ENCODE results near the gene TANGO6. TPM values are rescaled to one million over a fixed set of nuclear protein-coding genes. Genes with fewer than 3 reads are reported as not detected.
A peak's percentile ranks its signal among the peaks of the same experiment; 100 is the strongest.

Gene TANGO6
- total RNA-seq, 2 experiments from 2014 or later: 22.7 to 22.8 TPM

- no TSS peak for BruUV-seq (replicated peaks)
- POLR2A ChIA-PET: interaction anchor here (0.5 to 1.0 kb wide), 2 partner anchors 28 to 323 kb away, joined by 3 to 5 read pairs; no protein-coding TSS in a partner anchor
Measured at GRCh38 chr16:68800257-68800875, 43.0 kb upstream of the TANGO6 start.

GRCh38 chr16:68802190-68802589 lies 41.1 kb upstream of the TANGO6 start:
- no TSS peak for BruUV-seq (replicated peaks)

More at GRCh38 chr16:68800257-68800875, 43.0 kb upstream of the TANGO6 start:
- no peaks in the 10 kb centered on the region for H4K20me1 ChIP-seq (ENCODE audit: insufficient read depth, low read length)
- no peak overlapping the region for H3K27ac ChIP-seq (ENCODE audit: low read depth, low read length, poor library complexity, severe bottlenecking)
- H3K79me2 ChIP-seq (ENCODE audit: insufficient read depth, low read depth, low read length): no peaks in the 10 kb centered on the region
- TF ChIP-seq EZH2phosphoT487 (IDR thresholded peaks at IDR 0.05; ENCODE audit: borderline replicate concordance, low read depth, low read length) (no peak), CTCF (conservative IDR thresholded peaks at IDR 0.05; ENCODE audit: low read length) (peak; percentile 86)
- CTCF ChIA-PET (ENCODE audit: unreplicated experiment): no interaction called here
- intact Hi-C loops (cut with micrococcal nuclease; ENCODE audit: unreplicated experiment): loop anchor here (1.0 kb wide), 2 partner anchors 96 to 272 kb away; no protein-coding TSS in a partner anchor
- H3K4me2 ChIP-seq (ENCODE audit: low read length): no peak overlapping the region
- H2AFZ ChIP-seq (ENCODE audit: low read length): peak overlapping the region; percentile 44; the same call in 1 of the 2 replicates
- H3K4me3 ChIP-seq (ENCODE audit: low read depth, low read length, poor library complexity, severe bottlenecking): no peak overlapping the region
- no peaks in the 10 kb centered on the region for H3K9me3 ChIP-seq (ENCODE audit: low read length)
- H3K36me3 ChIP-seq (ENCODE audit: insufficient read depth, low read length): no peaks in the 10 kb centered on the region
- H3K9me2 ChIP-seq (ENCODE audit: insufficient read depth, low read length): no peaks in the 10 kb centered on the region
- H3K4me1 ChIP-seq (ENCODE audit: insufficient read depth, low read length, poor library complexity, severe bottlenecking): no peaks in the 10 kb centered on the region
- peak; percentile 64 for DNase-seq (ENCODE audit: low spot score)

More at GRCh38 chr16:68802190-68802589, 41.1 kb upstream of the TANGO6 start:
- Histone ChIP-seq H3K36me3 (ENCODE audit: insufficient read depth, low read length) (no peaks in the 10 kb centered on the region), H3K9me2 (ENCODE audit: insufficient read depth, low read length) (no peaks in the 10 kb centered on the region), H3K4me1 (ENCODE audit: insufficient read depth, low read length, poor library complexity, severe bottlenecking) (no peaks in the 10 kb centered on the region), H3K9me3 (ENCODE audit: low read length) (no peaks in the 10 kb centered on the region), H4K20me1 (ENCODE audit: insufficient read depth, low read length) (no peaks in the 10 kb centered on the region), H3K4me3 (ENCODE audit: low read depth, low read length, poor library complexity, severe bottlenecking) (no peak overlapping the region), H3K27ac (ENCODE audit: low read depth, low read length, poor library complexity, severe bottlenecking) (no peak overlapping the region), H3K79me2 (ENCODE audit: insufficient read depth, low read depth, low read length) (no peaks in the 10 kb centered on the region), H3K4me2 (ENCODE audit: low read length) (no peak overlapping the region), H2AFZ (ENCODE audit: low read length) (no peak overlapping the region)
- TF ChIP-seq CTCF (conservative IDR thresholded peaks at IDR 0.05; ENCODE audit: low read length) (no peak), EZH2phosphoT487 (IDR thresholded peaks at IDR 0.05; ENCODE audit: borderline replicate concordance, low read depth, low read length) (no peak)
- DNase-seq (ENCODE audit: low spot score): no peak
- ChIA-PET POLR2A (no interaction called here), CTCF (ENCODE audit: unreplicated experiment) (no interaction called here)
- intact Hi-C loops (cut with micrococcal nuclease; ENCODE audit: unreplicated experiment): no loop called here
